ENCODE data around the gene SHH.

GRCh38 chr7:155792315-155792960, 19.8 kb downstream of the SHH start:
- TF ChIP-seq, protein P1, sequence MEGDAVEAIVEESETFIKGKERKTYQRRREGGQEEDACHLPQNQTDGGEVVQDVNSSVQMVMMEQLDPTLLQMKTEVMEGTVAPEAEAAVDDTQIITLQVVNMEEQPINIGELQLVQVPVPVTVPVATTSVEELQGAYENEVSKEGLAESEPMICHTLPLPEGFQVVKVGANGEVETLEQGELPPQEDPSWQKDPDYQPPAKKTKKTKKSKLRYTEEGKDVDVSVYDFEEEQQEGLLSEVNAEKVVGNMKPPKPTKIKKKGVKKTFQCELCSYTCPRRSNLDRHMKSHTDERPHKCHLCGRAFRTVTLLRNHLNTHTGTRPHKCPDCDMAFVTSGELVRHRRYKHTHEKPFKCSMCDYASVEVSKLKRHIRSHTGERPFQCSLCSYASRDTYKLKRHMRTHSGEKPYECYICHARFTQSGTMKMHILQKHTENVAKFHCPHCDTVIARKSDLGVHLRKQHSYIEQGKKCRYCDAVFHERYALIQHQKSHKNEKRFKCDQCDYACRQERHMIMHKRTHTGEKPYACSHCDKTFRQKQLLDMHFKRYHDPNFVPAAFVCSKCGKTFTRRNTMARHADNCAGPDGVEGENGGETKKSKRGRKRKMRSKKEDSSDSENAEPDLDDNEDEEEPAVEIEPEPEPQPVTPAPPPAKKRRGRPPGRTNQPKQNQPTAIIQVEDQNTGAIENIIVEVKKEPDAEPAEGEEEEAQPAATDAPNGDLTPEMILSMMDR (conservative IDR thresholded peaks at IDR 0.05; ENCODE audit: low read depth in 2 of 2) = no peak
- TF ChIP-seq, protein P2, sequence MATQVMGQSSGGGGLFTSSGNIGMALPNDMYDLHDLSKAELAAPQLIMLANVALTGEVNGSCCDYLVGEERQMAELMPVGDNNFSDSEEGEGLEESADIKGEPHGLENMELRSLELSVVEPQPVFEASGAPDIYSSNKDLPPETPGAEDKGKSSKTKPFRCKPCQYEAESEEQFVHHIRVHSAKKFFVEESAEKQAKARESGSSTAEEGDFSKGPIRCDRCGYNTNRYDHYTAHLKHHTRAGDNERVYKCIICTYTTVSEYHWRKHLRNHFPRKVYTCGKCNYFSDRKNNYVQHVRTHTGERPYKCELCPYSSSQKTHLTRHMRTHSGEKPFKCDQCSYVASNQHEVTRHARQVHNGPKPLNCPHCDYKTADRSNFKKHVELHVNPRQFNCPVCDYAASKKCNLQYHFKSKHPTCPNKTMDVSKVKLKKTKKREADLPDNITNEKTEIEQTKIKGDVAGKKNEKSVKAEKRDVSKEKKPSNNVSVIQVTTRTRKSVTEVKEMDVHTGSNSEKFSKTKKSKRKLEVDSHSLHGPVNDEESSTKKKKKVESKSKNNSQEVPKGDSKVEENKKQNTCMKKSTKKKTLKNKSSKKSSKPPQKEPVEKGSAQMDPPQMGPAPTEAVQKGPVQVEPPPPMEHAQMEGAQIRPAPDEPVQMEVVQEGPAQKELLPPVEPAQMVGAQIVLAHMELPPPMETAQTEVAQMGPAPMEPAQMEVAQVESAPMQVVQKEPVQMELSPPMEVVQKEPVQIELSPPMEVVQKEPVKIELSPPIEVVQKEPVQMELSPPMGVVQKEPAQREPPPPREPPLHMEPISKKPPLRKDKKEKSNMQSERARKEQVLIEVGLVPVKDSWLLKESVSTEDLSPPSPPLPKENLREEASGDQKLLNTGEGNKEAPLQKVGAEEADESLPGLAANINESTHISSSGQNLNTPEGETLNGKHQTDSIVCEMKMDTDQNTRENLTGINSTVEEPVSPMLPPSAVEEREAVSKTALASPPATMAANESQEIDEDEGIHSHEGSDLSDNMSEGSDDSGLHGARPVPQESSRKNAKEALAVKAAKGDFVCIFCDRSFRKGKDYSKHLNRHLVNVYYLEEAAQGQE (IDR thresholded peaks at IDR 0.05; ENCODE audit: unreplicated experiment) = no peak
- TF ChIP-seq POLR2AphosphoS5 (IDR thresholded peaks at IDR 0.05; ENCODE audit: low read depth) (no peak), EZH2phosphoT487 (IDR thresholded peaks at IDR 0.05; ENCODE audit: unreplicated experiment) (no peak), EZH2 (IDR thresholded peaks at IDR 0.05; ENCODE audit: low read depth, unreplicated experiment) (no peak), CREB1 (CRISPR knock-in tag; IDR thresholded peaks at IDR 0.05; ENCODE audit: low read depth) (no peak), NANOG (IDR thresholded peaks at IDR 0.05; ENCODE audit: borderline replicate concordance) (no peak), ZNF331 (CRISPR knock-in tag; IDR thresholded peaks at IDR 0.05; ENCODE audit: low read depth) (no peak), JUNB (IDR thresholded peaks at IDR 0.05; ENCODE audit: unreplicated experiment) (no peak), ZNF114 (CRISPR knock-in tag; IDR thresholded peaks at IDR 0.05) (no peak), STAT1 (IDR thresholded peaks at IDR 0.05; ENCODE audit: unreplicated experiment) (no peak)
- TF ChIP-seq, protein P3, sequence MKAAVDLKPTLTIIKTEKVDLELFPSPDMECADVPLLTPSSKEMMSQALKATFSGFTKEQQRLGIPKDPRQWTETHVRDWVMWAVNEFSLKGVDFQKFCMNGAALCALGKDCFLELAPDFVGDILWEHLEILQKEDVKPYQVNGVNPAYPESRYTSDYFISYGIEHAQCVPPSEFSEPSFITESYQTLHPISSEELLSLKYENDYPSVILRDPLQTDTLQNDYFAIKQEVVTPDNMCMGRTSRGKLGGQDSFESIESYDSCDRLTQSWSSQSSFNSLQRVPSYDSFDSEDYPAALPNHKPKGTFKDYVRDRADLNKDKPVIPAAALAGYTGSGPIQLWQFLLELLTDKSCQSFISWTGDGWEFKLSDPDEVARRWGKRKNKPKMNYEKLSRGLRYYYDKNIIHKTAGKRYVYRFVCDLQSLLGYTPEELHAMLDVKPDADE (IDR thresholded peaks at IDR 0.05) = no peak

All from GM23338 (cell line).